ENCODE results near the gene C14orf180. TPM values are rescaled to one million over a fixed set of nuclear protein-coding genes. Genes with fewer than 3 reads are reported as not detected.

C14orf180 gene
- total RNA-seq, 1 donor from 2014 or later = not detected

GRCh38 chr14:104569435-104569834 is 10.1 kb upstream of the C14orf180 start:
- no peak overlapping the region for H3K4me3 ChIP-seq (ENCODE audit: low read depth, low read length)
- TF ChIP-seq CTCF (conservative IDR thresholded peaks at IDR 0.05; ENCODE audit: low read depth, low read length) = no peak
- no peak for DNase-seq (ENCODE audit: low read depth)

- no peak overlapping the region for H3K4me3 ChIP-seq (ENCODE audit: low read depth, low read length)
- DNase-seq (ENCODE audit: low read depth) = no peak
- no peak for TF ChIP-seq CTCF (conservative IDR thresholded peaks at IDR 0.05; ENCODE audit: low read depth, low read length)
Measured at GRCh38 chr14:104571246-104571645, 8.3 kb upstream of the C14orf180 start.

- no peak for TF ChIP-seq CTCF (conservative IDR thresholded peaks at IDR 0.05; ENCODE audit: low read depth, low read length)
- no peak overlapping the region for H3K4me3 ChIP-seq (ENCODE audit: low read depth, low read length)
- DNase-seq (ENCODE audit: low read depth) = no peak
Measured at GRCh38 chr14:104572024-104572626, 7.4 kb upstream of the C14orf180 start.

- no peak for TF ChIP-seq CTCF (conservative IDR thresholded peaks at IDR 0.05; ENCODE audit: low read depth, low read length)
- no peak overlapping the region for H3K4me3 ChIP-seq (ENCODE audit: low read depth, low read length)
- DNase-seq (ENCODE audit: low read depth) = no peak
Measured at GRCh38 chr14:104572668-104573067, 6.9 kb upstream of the C14orf180 start.

- TF ChIP-seq CTCF (conservative IDR thresholded peaks at IDR 0.05; ENCODE audit: low read depth, low read length) = no peak
- no peak for DNase-seq (ENCODE audit: low read depth)
- H3K4me3 ChIP-seq (ENCODE audit: low read depth, low read length) = no peak overlapping the region
Measured at GRCh38 chr14:104573930-104574329, 5.6 kb upstream of the C14orf180 start.

- DNase-seq (ENCODE audit: low read depth) = no peak
Measured at GRCh38 chr14:104574536-104574935, 5.0 kb upstream of the C14orf180 start.

More at GRCh38 chr14:104574536-104574935, 5.0 kb upstream of the C14orf180 start:
- H3K4me3 ChIP-seq (ENCODE audit: low read depth, low read length) = no peak overlapping the region
- no peak for TF ChIP-seq CTCF (conservative IDR thresholded peaks at IDR 0.05; ENCODE audit: low read depth, low read length)
